Choroid plexus epithelial cell (primary cell): Measurements from ENCODE around the gene AKAP13.

ENCODE experiments used
- DNase-seq: peaks from one replicate; pipeline ENCODE4 v3.0.0-alpha.2; 2010; ENCODE audit warnings: low read depth
- H3K4me3 ChIP-seq: 2 replicates; pipeline ENCODE4 v1.5.1; 2011; ENCODE audit warnings: low read depth, mild to moderate bottlenecking, control low read depth, low read length, moderate library complexity
- TF ChIP-seq, protein P1 (sequence below): conservative IDR thresholded peaks from 2 replicates; pipeline ENCODE4 v1.5.1; 2011; ENCODE audit warnings: low read depth, mild to moderate bottlenecking, control low read depth, inconsistent platforms, low read length, moderate library complexity

The AKAP13 gene

DNA sequence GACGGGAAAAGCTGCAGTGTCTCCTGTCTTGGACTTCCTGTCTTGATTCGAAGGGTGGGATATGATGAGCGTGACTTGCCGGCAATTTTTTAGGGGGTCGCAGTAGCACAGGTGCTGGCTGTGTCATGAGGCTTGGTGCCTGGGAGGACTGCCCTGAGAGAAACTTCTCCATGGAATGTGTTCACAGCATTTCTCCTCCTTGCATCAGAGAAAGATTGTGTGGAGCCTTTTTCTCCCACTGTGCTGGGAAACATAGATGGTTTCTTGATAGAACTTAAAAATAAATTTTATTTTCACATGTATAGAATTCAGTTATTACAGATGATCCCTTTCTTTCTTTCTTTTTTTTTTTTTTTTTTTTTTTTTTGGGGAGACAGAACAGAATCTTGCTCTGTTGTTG is 292.9 kb downstream of the AKAP13 start:
- peak; percentile 30 for DNase-seq
- TF ChIP-seq, protein P1, sequence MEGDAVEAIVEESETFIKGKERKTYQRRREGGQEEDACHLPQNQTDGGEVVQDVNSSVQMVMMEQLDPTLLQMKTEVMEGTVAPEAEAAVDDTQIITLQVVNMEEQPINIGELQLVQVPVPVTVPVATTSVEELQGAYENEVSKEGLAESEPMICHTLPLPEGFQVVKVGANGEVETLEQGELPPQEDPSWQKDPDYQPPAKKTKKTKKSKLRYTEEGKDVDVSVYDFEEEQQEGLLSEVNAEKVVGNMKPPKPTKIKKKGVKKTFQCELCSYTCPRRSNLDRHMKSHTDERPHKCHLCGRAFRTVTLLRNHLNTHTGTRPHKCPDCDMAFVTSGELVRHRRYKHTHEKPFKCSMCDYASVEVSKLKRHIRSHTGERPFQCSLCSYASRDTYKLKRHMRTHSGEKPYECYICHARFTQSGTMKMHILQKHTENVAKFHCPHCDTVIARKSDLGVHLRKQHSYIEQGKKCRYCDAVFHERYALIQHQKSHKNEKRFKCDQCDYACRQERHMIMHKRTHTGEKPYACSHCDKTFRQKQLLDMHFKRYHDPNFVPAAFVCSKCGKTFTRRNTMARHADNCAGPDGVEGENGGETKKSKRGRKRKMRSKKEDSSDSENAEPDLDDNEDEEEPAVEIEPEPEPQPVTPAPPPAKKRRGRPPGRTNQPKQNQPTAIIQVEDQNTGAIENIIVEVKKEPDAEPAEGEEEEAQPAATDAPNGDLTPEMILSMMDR, result no peak

DNA sequence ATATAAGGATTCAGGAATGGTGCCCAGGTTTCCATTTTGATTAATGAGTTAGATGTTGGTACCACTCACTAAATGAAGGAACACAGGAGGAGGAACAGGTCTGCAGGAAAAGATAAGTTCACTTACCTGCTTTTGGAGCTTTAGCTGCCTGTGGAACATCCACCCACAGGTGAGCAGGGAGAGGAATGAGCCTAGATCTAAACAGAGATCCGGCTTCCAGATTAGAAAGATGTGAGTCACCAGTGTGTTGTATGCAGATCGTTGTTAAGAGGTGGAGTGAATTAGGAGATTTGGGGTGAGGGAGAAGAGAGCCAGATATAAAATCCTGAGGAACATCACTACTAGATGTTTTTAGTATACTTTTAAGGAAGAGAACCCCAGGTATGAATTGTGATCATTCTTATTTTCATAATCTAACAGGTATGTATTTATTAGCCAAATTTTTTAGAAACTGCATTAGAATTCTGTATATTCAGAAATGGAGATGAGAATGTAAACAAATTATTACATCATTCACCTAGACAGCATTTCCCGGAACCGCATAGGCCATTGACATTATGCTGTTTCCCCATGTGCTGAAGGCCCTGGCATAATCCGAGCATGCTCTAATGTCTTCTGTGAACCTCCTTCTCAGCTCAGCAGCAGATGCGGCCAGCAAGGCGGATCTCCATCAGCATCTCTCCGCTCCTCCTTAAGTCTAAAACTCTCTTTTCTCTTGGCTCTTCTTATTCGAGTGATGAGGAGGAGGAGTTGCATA is 296.1 kb downstream of the AKAP13 start:
- TF ChIP-seq, protein P1, result no peak
- H3K4me3 ChIP-seq, result no peak overlapping the region
- DNase-seq, result peak; percentile 15

More for the DNA sequence above, 292.9 kb downstream of the AKAP13 start:
- no peak overlapping the region for H3K4me3 ChIP-seq

DNA sequence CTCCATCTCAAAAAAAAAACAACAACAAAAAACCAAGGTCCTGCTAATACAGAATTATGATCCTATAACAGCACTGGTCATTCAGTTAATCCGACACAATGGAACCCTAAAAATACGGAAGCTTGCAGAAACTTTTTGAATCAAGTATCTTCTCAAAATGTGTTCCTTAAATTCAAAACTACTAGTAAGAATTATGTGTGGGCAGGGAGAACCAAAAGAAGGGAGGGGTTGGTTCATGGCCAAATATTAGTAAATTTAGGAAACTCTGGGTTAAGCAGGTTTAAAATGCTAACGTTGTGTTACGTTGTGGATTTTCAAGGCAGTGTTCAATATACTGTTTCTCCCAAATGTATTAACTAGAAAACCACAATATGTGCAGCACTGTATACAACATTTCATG is 298.8 kb downstream of the AKAP13 start:
- TF ChIP-seq, protein P1, result no peak
- no peak for DNase-seq

DNA sequence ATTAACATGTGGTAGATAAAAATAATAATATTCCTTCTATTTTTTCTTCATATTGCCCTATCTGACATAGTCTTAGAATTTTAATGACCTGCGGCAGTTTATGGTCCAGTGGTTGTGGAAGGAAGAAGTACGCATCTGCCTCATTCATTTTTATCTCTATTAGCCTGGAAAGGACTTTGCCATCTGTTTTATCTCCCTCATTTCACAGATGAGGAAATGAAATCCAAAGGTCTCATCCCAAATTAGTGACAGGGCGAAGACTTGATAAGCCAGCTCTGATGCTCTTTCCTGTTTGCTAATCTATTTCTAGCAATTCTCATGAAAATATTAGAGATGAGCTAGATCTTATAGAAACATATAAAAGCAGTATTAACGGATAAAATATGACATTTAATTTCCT is 301.0 kb downstream of the AKAP13 start:
- no peak for DNase-seq
- no peak overlapping the region for H3K4me3 ChIP-seq
- TF ChIP-seq, protein P1, result no peak

More for the DNA sequence above, 298.8 kb downstream of the AKAP13 start:
- no peak overlapping the region for H3K4me3 ChIP-seq

DNA sequence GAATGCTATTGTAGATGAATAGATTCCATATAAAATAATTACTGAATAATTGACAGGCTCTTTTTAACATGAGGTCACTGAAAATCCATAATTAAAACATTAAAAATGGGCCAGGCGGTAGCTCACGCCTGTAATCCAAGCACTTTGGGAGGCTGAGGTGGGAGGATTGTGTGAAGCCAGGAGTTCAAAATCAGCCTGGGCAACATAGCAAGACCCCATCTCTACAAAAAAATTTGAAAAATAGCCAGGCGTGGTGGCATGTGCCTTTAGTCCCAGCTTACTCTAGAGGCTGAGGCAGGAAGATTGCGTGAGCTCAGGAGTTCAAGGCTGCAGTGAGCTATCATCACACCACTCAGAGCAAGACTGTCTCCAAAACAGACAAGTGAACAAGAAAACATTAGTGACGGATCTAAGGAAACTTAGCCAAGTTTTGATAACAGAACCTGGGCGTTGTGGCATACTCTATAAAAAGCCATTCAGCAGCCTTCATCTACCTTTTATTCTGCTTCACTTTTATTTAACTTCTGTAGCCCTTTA is 303.8 kb downstream of the AKAP13 start:
- H3K4me3 ChIP-seq, result no peak overlapping the region
- TF ChIP-seq, protein P1, result no peak
- DNase-seq, result no peak

DNA sequence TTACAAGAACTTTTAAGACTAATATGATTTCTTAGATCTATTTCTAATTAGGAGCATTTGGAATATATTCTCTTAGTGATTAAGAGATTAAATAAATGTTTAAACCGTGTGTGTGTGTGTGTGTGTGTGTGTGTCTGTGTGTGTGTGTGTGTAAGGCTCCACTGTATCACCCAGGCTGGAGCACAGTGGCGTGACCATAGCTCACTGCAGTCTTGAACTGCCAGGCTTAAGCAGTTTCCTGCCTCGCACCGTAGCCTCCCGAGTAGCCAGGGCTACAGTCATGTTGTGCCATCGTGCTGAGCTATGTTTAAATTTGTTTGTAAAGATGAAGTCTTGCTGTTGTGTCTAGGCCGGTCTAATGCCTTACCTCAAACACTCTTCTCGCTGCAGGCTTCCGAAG is 305.0 kb downstream of the AKAP13 start:
- DNase-seq, result no peak
- TF ChIP-seq, protein P1, result no peak
- H3K4me3 ChIP-seq, result no peak overlapping the region

DNA sequence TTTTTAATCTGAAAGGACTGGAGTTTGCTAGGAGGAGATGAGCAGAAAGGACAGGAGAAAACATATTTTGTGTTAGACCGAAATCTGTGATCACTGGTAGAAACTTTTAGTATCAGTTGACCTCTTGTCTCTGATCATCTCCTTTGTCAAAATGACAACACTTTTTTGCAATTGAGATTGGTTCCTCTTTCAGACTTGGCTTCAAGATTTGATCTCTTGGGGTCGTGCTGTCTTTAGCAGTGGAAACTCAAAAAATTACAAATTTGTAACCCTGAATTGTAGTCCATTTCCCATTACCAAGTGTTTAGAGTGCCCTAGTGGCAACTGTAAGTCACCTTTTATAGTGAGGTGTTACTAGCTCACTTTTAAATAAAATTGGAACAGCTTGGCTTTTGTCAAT is 306.9 kb downstream of the AKAP13 start:
- H3K4me3 ChIP-seq, result no peak overlapping the region
- TF ChIP-seq, protein P1, result no peak
- DNase-seq, result no peak
